ACC112 (cell line): ENCODE data around the gene PTPRU.

Source experiments
- H2AFZ ChIP-seq: fragments of 200-600 bp; sonication (generic); one replicate; pipeline ENCODE4 v1.6.0; 2017; ENCODE audit warnings: antibody characterized with exemption, low read length; ENCODE audit not compliant: unreplicated experiment
- H3K27ac ChIP-seq: fragments of 200-600 bp; sonication (generic); 2 replicates; pipeline ENCODE4 v1.5.1; 2014; ENCODE audit warnings: low read depth, mild to moderate bottlenecking, antibody characterized with exemption, low read length, moderate library complexity
- H3K27me3 ChIP-seq: fragments of 200-600 bp; sonication (generic); 2 replicates; pipeline ENCODE4 v1.6.1; 2014; ENCODE audit warnings: mild to moderate bottlenecking, antibody characterized with exemption, low read length, moderate library complexity, mixed read lengths; ENCODE audit not compliant: insufficient read depth
- H3K36me3 ChIP-seq: fragments of 200-600 bp; sonication (generic); 2 replicates; pipeline ENCODE4 v1.6.1; 2016; ENCODE audit warnings: mild to moderate bottlenecking, antibody characterized with exemption, low read length, moderate library complexity, mixed read lengths; ENCODE audit not compliant: insufficient read depth
- H3K4me1 ChIP-seq: fragments of 200-600 bp; sonication (generic); one replicate; pipeline ENCODE4 v1.6.1; 2016; ENCODE audit warnings: low read length, mixed read lengths; ENCODE audit not compliant: insufficient read depth, unreplicated experiment, control insufficient read depth
- H3K4me3 ChIP-seq: fragments of 200-600 bp; sonication (generic); 2 replicates; pipeline ENCODE4 v1.5.1; 2014; ENCODE audit warnings: mild to moderate bottlenecking, low read depth, low read length
- H3K79me2 ChIP-seq: fragments of 200-600 bp; sonication (generic); one replicate; pipeline ENCODE4 v1.6.0; 2016; ENCODE audit warnings: low read length; ENCODE audit not compliant: control insufficient read depth, unreplicated experiment, insufficient read depth

The PTPRU gene

GRCh38 chr1:29245261-29245660, 8.9 kb downstream of the PTPRU start:
- Histone ChIP-seq H3K27me3 (no peaks in the 10 kb centered on the region), H3K36me3 (no peaks in the 10 kb centered on the region), H2AFZ (no peak overlapping the region)

GRCh38 chr1:29245876-29246275, 9.6 kb downstream of the PTPRU start:
- no peaks in the 10 kb centered on the region for H3K4me1 ChIP-seq
- no peak overlapping the region for H2AFZ ChIP-seq
- no peak overlapping the region for H3K27ac ChIP-seq
- no peaks in the 10 kb centered on the region for H3K79me2 ChIP-seq
- H3K27me3 ChIP-seq = no peaks in the 10 kb centered on the region
- no peak overlapping the region for H3K4me3 ChIP-seq
- no peaks in the 10 kb centered on the region for H3K36me3 ChIP-seq

More at GRCh38 chr1:29245261-29245660, 8.9 kb downstream of the PTPRU start:
- H3K4me1 ChIP-seq = no peaks in the 10 kb centered on the region
- H3K4me3 ChIP-seq = no peak overlapping the region
- no peaks in the 10 kb centered on the region for H3K79me2 ChIP-seq
- no peak overlapping the region for H3K27ac ChIP-seq

GRCh38 chr1:29247044-29247443, 10.7 kb downstream of the PTPRU start:
- Histone ChIP-seq H3K4me3 (no peak overlapping the region), H3K36me3 (no peaks in the 10 kb centered on the region), H2AFZ (no peak overlapping the region), H3K4me1 (no peaks in the 10 kb centered on the region), H3K27me3 (no peaks in the 10 kb centered on the region), H3K79me2 (no peaks in the 10 kb centered on the region), H3K27ac (no peak overlapping the region)

- no peak overlapping the region for H2AFZ ChIP-seq
- H3K79me2 ChIP-seq = no peaks in the 10 kb centered on the region
- H3K4me1 ChIP-seq = no peaks in the 10 kb centered on the region
- H3K27ac ChIP-seq = no peak overlapping the region
- H3K27me3 ChIP-seq = no peaks in the 10 kb centered on the region
- H3K4me3 ChIP-seq = no peak overlapping the region
- no peaks in the 10 kb centered on the region for H3K36me3 ChIP-seq
Observed at GRCh38 chr1:29247571-29248273, 11.4 kb downstream of the PTPRU start.

GRCh38 chr1:29248409-29248808, 12.1 kb downstream of the PTPRU start:
- no peaks in the 10 kb centered on the region for H3K36me3 ChIP-seq
- no peak overlapping the region for H3K27ac ChIP-seq
- no peak overlapping the region for H2AFZ ChIP-seq
- H3K79me2 ChIP-seq = no peaks in the 10 kb centered on the region
- H3K4me3 ChIP-seq = no peak overlapping the region
- no peaks in the 10 kb centered on the region for H3K27me3 ChIP-seq
- no peaks in the 10 kb centered on the region for H3K4me1 ChIP-seq

- Histone ChIP-seq H3K36me3 (no peaks in the 10 kb centered on the region), H2AFZ (no peak overlapping the region), H3K4me1 (no peaks in the 10 kb centered on the region), H3K79me2 (no peaks in the 10 kb centered on the region), H3K27ac (no peak overlapping the region), H3K27me3 (no peaks in the 10 kb centered on the region), H3K4me3 (no peak overlapping the region)
Observed at GRCh38 chr1:29249170-29249691, 12.9 kb downstream of the PTPRU start.

- Histone ChIP-seq H3K79me2 (no peaks in the 10 kb centered on the region), H3K4me3 (no peak overlapping the region), H3K36me3 (no peaks in the 10 kb centered on the region), H3K27me3 (no peaks in the 10 kb centered on the region), H3K4me1 (no peaks in the 10 kb centered on the region), H3K27ac (no peak overlapping the region), H2AFZ (no peak overlapping the region)
Observed at GRCh38 chr1:29249951-29250581, 13.7 kb downstream of the PTPRU start.

GRCh38 chr1:29251164-29252124, 15.1 kb downstream of the PTPRU start:
- no peaks in the 10 kb centered on the region for H3K27me3 ChIP-seq
- peaks cover 2% of the 10 kb centered on the region for H3K4me1 ChIP-seq
- no peak overlapping the region for H2AFZ ChIP-seq
- no peak overlapping the region for H3K4me3 ChIP-seq
- H3K79me2 ChIP-seq = no peaks in the 10 kb centered on the region
- no peak overlapping the region for H3K27ac ChIP-seq
- no peaks in the 10 kb centered on the region for H3K36me3 ChIP-seq

GRCh38 chr1:29253180-29253579, 16.9 kb downstream of the PTPRU start:
- H3K4me3 ChIP-seq = no peak overlapping the region
- H3K27ac ChIP-seq = no peak overlapping the region
- H3K4me1 ChIP-seq = peaks cover 19% of the 10 kb centered on the region
- no peak overlapping the region for H2AFZ ChIP-seq
- no peaks in the 10 kb centered on the region for H3K27me3 ChIP-seq
- H3K79me2 ChIP-seq = no peaks in the 10 kb centered on the region
- no peaks in the 10 kb centered on the region for H3K36me3 ChIP-seq

GRCh38 chr1:29254346-29254745, 18.0 kb downstream of the PTPRU start:
- H3K36me3 ChIP-seq = no peaks in the 10 kb centered on the region
- H2AFZ ChIP-seq = no peak overlapping the region
- no peaks in the 10 kb centered on the region for H3K27me3 ChIP-seq
- H3K4me1 ChIP-seq = peaks cover 19% of the 10 kb centered on the region
- H3K4me3 ChIP-seq = no peak overlapping the region
- H3K79me2 ChIP-seq = no peaks in the 10 kb centered on the region
- no peak overlapping the region for H3K27ac ChIP-seq
